ENCODE results near the gene TBC1D8. TPM values are rescaled to one million over a fixed set of nuclear protein-coding genes. Genes with fewer than 3 reads are reported as not detected.

TBC1D8 gene
- total and polyA plus RNA-seq, 2 of the 13 experiments (the other 11 are each of a cell fraction or from before 2014, with no cell fraction given): 45.1 to 95.4 TPM

DNA sequence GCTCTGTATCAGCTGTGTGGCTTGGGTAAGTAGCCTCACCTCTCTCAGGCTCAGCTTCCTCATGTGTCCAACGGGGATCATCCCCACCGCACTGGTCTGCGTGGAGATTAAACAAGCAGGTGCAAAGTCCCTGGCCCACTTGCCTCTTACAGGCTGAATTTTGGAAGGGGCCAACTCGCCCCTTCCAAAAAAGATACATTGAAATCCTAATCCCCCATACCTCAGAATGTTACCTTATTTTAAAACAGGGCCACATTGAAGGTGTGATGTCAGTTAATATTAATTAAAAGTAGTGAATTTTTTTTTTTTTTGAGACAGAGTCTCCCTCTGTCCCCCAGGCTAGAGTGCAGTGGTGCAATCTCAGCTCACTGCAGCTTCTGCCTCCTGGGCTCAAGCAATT, 34.8 kb downstream of the TBC1D8 start (continued):
- TF ChIP-seq, protein P1, sequence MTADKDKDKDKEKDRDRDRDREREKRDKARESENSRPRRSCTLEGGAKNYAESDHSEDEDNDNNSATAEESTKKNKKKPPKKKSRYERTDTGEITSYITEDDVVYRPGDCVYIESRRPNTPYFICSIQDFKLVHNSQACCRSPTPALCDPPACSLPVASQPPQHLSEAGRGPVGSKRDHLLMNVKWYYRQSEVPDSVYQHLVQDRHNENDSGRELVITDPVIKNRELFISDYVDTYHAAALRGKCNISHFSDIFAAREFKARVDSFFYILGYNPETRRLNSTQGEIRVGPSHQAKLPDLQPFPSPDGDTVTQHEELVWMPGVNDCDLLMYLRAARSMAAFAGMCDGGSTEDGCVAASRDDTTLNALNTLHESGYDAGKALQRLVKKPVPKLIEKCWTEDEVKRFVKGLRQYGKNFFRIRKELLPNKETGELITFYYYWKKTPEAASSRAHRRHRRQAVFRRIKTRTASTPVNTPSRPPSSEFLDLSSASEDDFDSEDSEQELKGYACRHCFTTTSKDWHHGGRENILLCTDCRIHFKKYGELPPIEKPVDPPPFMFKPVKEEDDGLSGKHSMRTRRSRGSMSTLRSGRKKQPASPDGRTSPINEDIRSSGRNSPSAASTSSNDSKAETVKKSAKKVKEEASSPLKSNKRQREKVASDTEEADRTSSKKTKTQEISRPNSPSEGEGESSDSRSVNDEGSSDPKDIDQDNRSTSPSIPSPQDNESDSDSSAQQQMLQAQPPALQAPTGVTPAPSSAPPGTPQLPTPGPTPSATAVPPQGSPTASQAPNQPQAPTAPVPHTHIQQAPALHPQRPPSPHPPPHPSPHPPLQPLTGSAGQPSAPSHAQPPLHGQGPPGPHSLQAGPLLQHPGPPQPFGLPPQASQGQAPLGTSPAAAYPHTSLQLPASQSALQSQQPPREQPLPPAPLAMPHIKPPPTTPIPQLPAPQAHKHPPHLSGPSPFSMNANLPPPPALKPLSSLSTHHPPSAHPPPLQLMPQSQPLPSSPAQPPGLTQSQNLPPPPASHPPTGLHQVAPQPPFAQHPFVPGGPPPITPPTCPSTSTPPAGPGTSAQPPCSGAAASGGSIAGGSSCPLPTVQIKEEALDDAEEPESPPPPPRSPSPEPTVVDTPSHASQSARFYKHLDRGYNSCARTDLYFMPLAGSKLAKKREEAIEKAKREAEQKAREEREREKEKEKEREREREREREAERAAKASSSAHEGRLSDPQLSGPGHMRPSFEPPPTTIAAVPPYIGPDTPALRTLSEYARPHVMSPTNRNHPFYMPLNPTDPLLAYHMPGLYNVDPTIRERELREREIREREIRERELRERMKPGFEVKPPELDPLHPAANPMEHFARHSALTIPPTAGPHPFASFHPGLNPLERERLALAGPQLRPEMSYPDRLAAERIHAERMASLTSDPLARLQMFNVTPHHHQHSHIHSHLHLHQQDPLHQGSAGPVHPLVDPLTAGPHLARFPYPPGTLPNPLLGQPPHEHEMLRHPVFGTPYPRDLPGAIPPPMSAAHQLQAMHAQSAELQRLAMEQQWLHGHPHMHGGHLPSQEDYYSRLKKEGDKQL (CRISPR knock-in tag; IDR thresholded peaks at IDR 0.05; ENCODE audit: low read depth): no peak
- no peak for TF ChIP-seq ZNF496 (CRISPR knock-in tag; IDR thresholded peaks at IDR 0.05; ENCODE audit: insufficient replicate concordance)
- no peak for TF ChIP-seq ZNF367 (CRISPR knock-in tag; IDR thresholded peaks at IDR 0.05; ENCODE audit: borderline replicate concordance)
- no peak for TF ChIP-seq ZNF17 (CRISPR knock-in tag; IDR thresholded peaks at IDR 0.05)

DNA sequence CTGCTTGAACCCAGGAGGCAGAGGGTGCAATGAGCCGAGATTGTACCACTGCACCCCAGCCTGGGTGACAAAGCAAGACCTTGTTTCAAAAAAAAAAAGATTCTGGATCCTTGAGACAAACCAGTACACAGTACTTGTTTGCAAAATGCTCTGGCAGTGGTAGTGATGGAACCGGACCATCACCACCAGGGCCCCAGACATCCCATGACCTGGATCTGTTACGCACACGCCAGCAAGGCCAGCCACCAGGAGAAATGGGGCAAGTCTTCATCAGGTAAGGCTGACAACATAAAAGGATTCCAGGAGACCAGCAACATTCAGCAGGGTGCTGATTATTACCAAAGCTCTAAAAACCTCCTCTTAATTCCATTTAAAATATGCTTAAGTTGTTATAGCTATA, 35.5 kb downstream of the TBC1D8 start:
- CTCF ChIA-PET (ENCODE audit: low intra/inter-chr PET ratio, low total read pairs): no interaction called here
- in situ Hi-C loops (cut with HindIII; ENCODE audit: extremely low pct_ligation_motif_present, low pct_unique_long_range_greater_than_20kb): no loop called here

More for the DNA sequence above, 35.5 kb downstream of the TBC1D8 start:
- Histone ChIP-seq H3K27ac (ENCODE audit: extremely low read length, insufficient read depth, low read length) (peak overlapping the region; percentile 100), H3K79me2 (ENCODE audit: insufficient read depth, low read length) (peaks cover 87% of the 10 kb centered on the region), H3K9me3 (ENCODE audit: low read length) (no peaks in the 10 kb centered on the region), H2AFZ (ENCODE audit: low read length) (no peak overlapping the region), H3K27me3 (ENCODE audit: control insufficient read depth in 1 of 2, insufficient read depth in 2 of 2, low read length in 2 of 2) (no peaks in the 10 kb centered on the region), H3K9ac (ENCODE audit: insufficient read depth, low read depth, low read length) (peak overlapping the region; percentile 83), H3K4me2 (ENCODE audit: low read depth, low read length) (no peak overlapping the region), H4K20me1 (ENCODE audit: insufficient read depth, low read length) (peaks cover 6% of the 10 kb centered on the region; the same call in 1 of the 2 replicates), H3K36me3 (replicated peaks in 1 of 2; ENCODE audit: control insufficient read depth in 1 of 2, insufficient read depth in 2 of 2, low read length in 2 of 2) (peaks cover 0 to 7% of the 10 kb centered on the region in 2 experiments; a peak in 2 of 5 replicates), H3K4me3 (replicated peaks in 1 of 3; ENCODE audit: insufficient read depth in 1 of 3, low read depth in 2 of 3, low read length in 3 of 3) (no peak overlapping the region), H3K4me1 (ENCODE audit: insufficient read depth, low read length) (peaks cover 97% of the 10 kb centered on the region)
- FAIRE-seq: no peak
- intact Hi-C loops (cut with micrococcal nuclease; ENCODE audit: unreplicated experiment): no loop called here
- no peak for ATAC-seq
- WGBS (ENCODE audit: low lambda C conversion rate): 97% methylated on average over 4 of the region's 4 CpGs
- no TSS peak for BruUV-seq (replicated peaks)
- DNase-seq (ENCODE audit: low spot score): no peak
- POLR2A ChIA-PET: interaction anchor here (0.6 to 3.3 kb wide), 3 partner anchors 35 to 53 kb away, joined by 3 to 29 read pairs (median 18); partner anchors contain the start of gene TBC1D8
- TF ChIP-seq TCF7L2 (IDR thresholded peaks at IDR 0.05; ENCODE audit: low read depth, low read length) (no peak), ZNF703 (CRISPR knock-in tag; IDR thresholded peaks at IDR 0.05; ENCODE audit: borderline replicate concordance) (no peak), ZMYM4 (CRISPR knock-in tag; IDR thresholded peaks at IDR 0.05) (peak; percentile 2; the same call in 1 of the 2 replicates), AKAP8 (CRISPR knock-in tag; IDR thresholded peaks at IDR 0.05) (0 out of 2 replicates have a peak, but pooled peaks have one; percentile 47), ZNF839 (CRISPR knock-in tag; IDR thresholded peaks at IDR 0.05; ENCODE audit: borderline replicate concordance) (peak; percentile 34; the same call in 1 of the 2 replicates)
- TF ChIP-seq, protein P2, sequence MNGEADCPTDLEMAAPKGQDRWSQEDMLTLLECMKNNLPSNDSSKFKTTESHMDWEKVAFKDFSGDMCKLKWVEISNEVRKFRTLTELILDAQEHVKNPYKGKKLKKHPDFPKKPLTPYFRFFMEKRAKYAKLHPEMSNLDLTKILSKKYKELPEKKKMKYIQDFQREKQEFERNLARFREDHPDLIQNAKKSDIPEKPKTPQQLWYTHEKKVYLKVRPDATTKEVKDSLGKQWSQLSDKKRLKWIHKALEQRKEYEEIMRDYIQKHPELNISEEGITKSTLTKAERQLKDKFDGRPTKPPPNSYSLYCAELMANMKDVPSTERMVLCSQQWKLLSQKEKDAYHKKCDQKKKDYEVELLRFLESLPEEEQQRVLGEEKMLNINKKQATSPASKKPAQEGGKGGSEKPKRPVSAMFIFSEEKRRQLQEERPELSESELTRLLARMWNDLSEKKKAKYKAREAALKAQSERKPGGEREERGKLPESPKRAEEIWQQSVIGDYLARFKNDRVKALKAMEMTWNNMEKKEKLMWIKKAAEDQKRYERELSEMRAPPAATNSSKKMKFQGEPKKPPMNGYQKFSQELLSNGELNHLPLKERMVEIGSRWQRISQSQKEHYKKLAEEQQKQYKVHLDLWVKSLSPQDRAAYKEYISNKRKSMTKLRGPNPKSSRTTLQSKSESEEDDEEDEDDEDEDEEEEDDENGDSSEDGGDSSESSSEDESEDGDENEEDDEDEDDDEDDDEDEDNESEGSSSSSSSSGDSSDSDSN (CRISPR knock-in tag; IDR thresholded peaks at IDR 0.05): 0 out of 2 replicates have a peak, but pooled peaks have one; percentile 16

All from HepG2 (cell line).